HG03469 (cell line): ENCODE measurements around the gene SUSD1.
A peak's percentile ranks its signal among the peaks of the same experiment; 100 is the strongest.
"Not testable (repeated sequence)": the region's sequence is repeated elsewhere in the genome, so short reads cannot be mapped to it uniquely, and the experiment has no call there.

Experiments used
- ATAC-seq: cut with Tn5 transposase; IDR thresholded peaks from one replicate; pipeline ENCODE4 v1.9.1; 2021; ENCODE audit warnings: mild to moderate bottlenecking, moderate library complexity, moderate number of reproducible peaks; ENCODE audit not compliant: unreplicated experiment

SUSD1 gene

GRCh38 chr9:112174965-112175795, at the start of gene SUSD1:
Gene SUSD1, minus strand, starts transcription at chr9:112175297. Its CDS starts 62 bp downstream, at chr9:112175235.
- peak; percentile 26 for ATAC-seq

- no peak for ATAC-seq
Observed at GRCh38 chr9:112224401-112225289, 49.5 kb upstream of the SUSD1 start.

GRCh38 chr9:112218908-112219307, 43.8 kb upstream of the SUSD1 start:
- peak; percentile 85 for ATAC-seq

- no peak for ATAC-seq
Observed at GRCh38 chr9:112212926-112213325, 37.8 kb upstream of the SUSD1 start.

- no peak for ATAC-seq
Observed at GRCh38 chr9:112207451-112207850, 32.4 kb upstream of the SUSD1 start.

- no peak for ATAC-seq
Observed at GRCh38 chr9:112203536-112203935, 28.4 kb upstream of the SUSD1 start.

GRCh38 chr9:112200711-112201110, 25.6 kb upstream of the SUSD1 start:
- no peak for ATAC-seq

- no peak for ATAC-seq
Observed at GRCh38 chr9:112198646-112199045, 23.5 kb upstream of the SUSD1 start.

GRCh38 chr9:112194969-112195431, 19.9 kb upstream of the SUSD1 start:
- no peak for ATAC-seq

GRCh38 chr9:112193572-112194288, 18.6 kb upstream of the SUSD1 start:
- ATAC-seq, result no peak

- not testable (repeated sequence) for ATAC-seq
Observed at GRCh38 chr9:112190320-112190719, 15.2 kb upstream of the SUSD1 start.

GRCh38 chr9:112188884-112189283, 13.8 kb upstream of the SUSD1 start:
- ATAC-seq, result no peak

GRCh38 chr9:112187404-112187803, 12.3 kb upstream of the SUSD1 start:
- no peak for ATAC-seq

- ATAC-seq, result no peak
Observed at GRCh38 chr9:112186695-112187094, 11.6 kb upstream of the SUSD1 start.

- no peak for ATAC-seq
Observed at GRCh38 chr9:112184946-112185345, 9.8 kb upstream of the SUSD1 start.

- no peak for ATAC-seq
Observed at GRCh38 chr9:112184221-112184620, 9.1 kb upstream of the SUSD1 start.

GRCh38 chr9:112180387-112180881, 5.3 kb upstream of the SUSD1 start:
- no peak for ATAC-seq

GRCh38 chr9:112179816-112180215, 4.7 kb upstream of the SUSD1 start:
- no peak for ATAC-seq

- ATAC-seq, result no peak
Observed at GRCh38 chr9:112176524-112176923, 1.4 kb upstream of the SUSD1 start.

GRCh38 chr9:112175796-112176315, 759 bp upstream of the SUSD1 start:
- ATAC-seq, result no peak
